Hippocampal formation (tissue), 2 donors: ENCODE results near the gene C11orf21.
A peak's percentile ranks its signal among the peaks of the same experiment; 100 is the strongest.
"Not testable (repeated sequence)": the region's sequence is repeated elsewhere in the genome, so short reads cannot be mapped to it uniquely, and the experiment has no call there.

Source experiments
- DNase-seq, 2 donors: peaks; one replicate each; lab custom pipeline; 2025; lab: John Stamatoyannopoulos, UW

C11orf21 gene

GRCh38 chr11:2301631-2302305, at the start of gene C11orf21, which contains the start of gene TSPAN32:
C11orf21 (minus strand) TSS chr11:2301918; CDS start chr11:2301808, 110 bp downstream.
TSPAN32 (plus strand) TSS chr11:2302013; CDS start chr11:2302150, 137 bp downstream.
- peak in 1 of 2 donors; percentile 32 for DNase-seq

GRCh38 chr11:2348986-2349385, 47.3 kb upstream of the C11orf21 start:
- no peak for DNase-seq

- no peak for DNase-seq
These were observed 45.7 kb upstream of the C11orf21 start for GRCh38 chr11:2347308-2347830.

GRCh38 chr11:2346586-2347307, 45.0 kb upstream of the C11orf21 start:
- no peak for DNase-seq

GRCh38 chr11:2346014-2346413, 44.3 kb upstream of the C11orf21 start:
- no peak for DNase-seq

GRCh38 chr11:2345050-2345449, 43.3 kb upstream of the C11orf21 start:
- DNase-seq = no peak

- DNase-seq = no peak
These were observed 41.8 kb upstream of the C11orf21 start for GRCh38 chr11:2343502-2343901.

- no peak for DNase-seq
These were observed 41.3 kb upstream of the C11orf21 start for GRCh38 chr11:2342981-2343380.

- DNase-seq = no peak
These were observed 40.8 kb upstream of the C11orf21 start for GRCh38 chr11:2342557-2342956.

GRCh38 chr11:2338760-2339159, 37.0 kb upstream of the C11orf21 start:
- DNase-seq = not testable (repeated sequence)

GRCh38 chr11:2335286-2335685, 33.6 kb upstream of the C11orf21 start:
- DNase-seq = not testable (repeated sequence)

GRCh38 chr11:2333486-2334205, 31.9 kb upstream of the C11orf21 start:
- not testable (repeated sequence) for DNase-seq

- DNase-seq = not testable (repeated sequence)
These were observed 30.9 kb upstream of the C11orf21 start for GRCh38 chr11:2332569-2332968.

GRCh38 chr11:2331404-2331803, 29.7 kb upstream of the C11orf21 start:
- DNase-seq = no peak

- no peak for DNase-seq
These were observed 29.0 kb upstream of the C11orf21 start for GRCh38 chr11:2330696-2331095.

- no peak for DNase-seq
These were observed 27.8 kb upstream of the C11orf21 start for GRCh38 chr11:2329551-2329950.

- DNase-seq = no peak
These were observed 27.1 kb upstream of the C11orf21 start for GRCh38 chr11:2328656-2329354.

- peak in 1 of 2 donors; percentile 14 for DNase-seq
These were observed 26.3 kb upstream of the C11orf21 start for GRCh38 chr11:2328021-2328420.

- DNase-seq = no peak
These were observed 25.3 kb upstream of the C11orf21 start for GRCh38 chr11:2327032-2327431.

- DNase-seq = no peak
These were observed 24.0 kb upstream of the C11orf21 start for GRCh38 chr11:2325719-2326118.

- no peak for DNase-seq
These were observed 23.4 kb upstream of the C11orf21 start for GRCh38 chr11:2325123-2325522.

- no peak for DNase-seq
These were observed 19.6 kb upstream of the C11orf21 start for GRCh38 chr11:2321311-2321683.
